HG02798 (cell line): ENCODE measurements around the gene F12.
A peak's percentile ranks its signal among the peaks of the same experiment; 100 is the strongest.
"Not testable (repeated sequence)": the region's sequence is repeated elsewhere in the genome, so short reads cannot be mapped to it uniquely, and the experiment has no call there.

Experiments
- ATAC-seq: cut with Tn5 transposase; IDR thresholded peaks from one replicate; pipeline ENCODE4 v1.9.1; 2021; ENCODE audit warnings: mild to moderate bottlenecking; ENCODE audit not compliant: unreplicated experiment, poor library complexity

F12 gene

GRCh38 chr5:177420472-177420871 lies 11.1 kb upstream of the F12 start:
- not testable (repeated sequence) for ATAC-seq

GRCh38 chr5:177419046-177419445 lies 9.7 kb upstream of the F12 start:
- no peak for ATAC-seq

- ATAC-seq: not testable (repeated sequence)
These were observed 7.7 kb upstream of the F12 start for GRCh38 chr5:177417081-177417480.

DNA sequence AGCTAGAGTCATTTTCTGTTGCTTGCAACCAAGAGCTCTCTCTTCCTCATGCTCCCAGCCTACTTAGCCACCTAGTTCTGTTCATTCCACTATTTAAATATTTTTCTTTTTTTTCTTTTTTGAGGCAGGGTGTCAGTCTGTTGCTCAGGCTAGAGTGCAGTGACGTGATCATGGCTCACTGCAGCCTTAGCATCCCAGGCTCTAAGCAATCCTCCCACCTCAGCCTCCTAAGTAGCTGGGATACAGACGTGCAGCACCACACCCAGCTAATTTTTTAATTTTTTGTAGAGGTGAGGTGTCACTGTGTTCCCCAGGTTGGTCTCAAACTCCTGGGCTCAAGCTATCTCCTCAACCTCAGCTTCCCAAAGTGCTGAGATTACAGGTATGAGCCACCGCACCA lies 5.1 kb upstream of the F12 start:
- no peak for ATAC-seq

GRCh38 chr5:177412603-177413233 lies 3.4 kb upstream of the F12 start:
- ATAC-seq: peak; percentile 77

DNA sequence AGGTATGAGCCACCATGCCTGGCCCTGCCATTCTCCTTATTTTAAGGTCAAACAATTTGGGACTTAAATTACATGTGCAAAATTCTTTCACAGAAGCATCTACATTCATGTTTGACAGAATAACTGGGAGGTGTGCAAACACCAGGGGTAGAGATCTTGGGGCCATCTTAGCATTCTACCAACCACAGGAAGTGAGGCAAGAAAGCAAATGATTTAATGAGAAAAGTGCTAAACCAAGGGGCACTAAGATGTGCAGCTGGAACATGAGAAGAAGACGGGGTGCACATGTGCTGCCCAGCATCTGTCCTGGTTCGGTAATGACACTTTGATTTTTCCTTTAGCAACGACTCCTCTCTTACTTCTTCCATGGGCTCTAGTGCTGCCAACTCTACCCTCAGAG lies 1.2 kb upstream of the F12 start:
- no peak for ATAC-seq

- no peak for ATAC-seq
These were observed 3.6 kb downstream of the F12 start for GRCh38 chr5:177405805-177406204.

DNA sequence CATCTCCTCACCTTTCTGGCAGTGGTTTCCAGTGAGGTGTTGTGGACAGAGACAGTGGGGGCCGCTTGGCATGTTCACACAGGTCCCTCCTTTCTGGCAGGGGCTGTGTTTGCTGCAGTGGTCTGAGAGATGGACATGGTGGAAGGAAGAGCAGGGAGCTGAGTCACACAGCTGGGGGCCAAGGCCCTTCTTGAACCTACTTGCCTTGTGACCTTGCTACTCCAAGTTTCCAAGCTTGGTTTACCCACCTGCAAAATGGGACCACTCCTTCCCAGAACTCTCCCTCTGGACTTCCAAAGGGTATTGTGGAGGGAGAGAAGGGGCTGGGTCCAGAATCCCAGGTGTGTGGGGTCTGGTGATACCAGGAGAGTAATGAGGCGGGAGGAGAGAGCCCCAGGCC lies 4.1 kb downstream of the F12 start:
- no peak for ATAC-seq

GRCh38 chr5:177404641-177405179 lies 4.7 kb downstream of the F12 start:
- no peak for ATAC-seq

GRCh38 chr5:177403792-177404640 lies 5.3 kb downstream of the F12 start:
- ATAC-seq: peak; percentile 74

DNA sequence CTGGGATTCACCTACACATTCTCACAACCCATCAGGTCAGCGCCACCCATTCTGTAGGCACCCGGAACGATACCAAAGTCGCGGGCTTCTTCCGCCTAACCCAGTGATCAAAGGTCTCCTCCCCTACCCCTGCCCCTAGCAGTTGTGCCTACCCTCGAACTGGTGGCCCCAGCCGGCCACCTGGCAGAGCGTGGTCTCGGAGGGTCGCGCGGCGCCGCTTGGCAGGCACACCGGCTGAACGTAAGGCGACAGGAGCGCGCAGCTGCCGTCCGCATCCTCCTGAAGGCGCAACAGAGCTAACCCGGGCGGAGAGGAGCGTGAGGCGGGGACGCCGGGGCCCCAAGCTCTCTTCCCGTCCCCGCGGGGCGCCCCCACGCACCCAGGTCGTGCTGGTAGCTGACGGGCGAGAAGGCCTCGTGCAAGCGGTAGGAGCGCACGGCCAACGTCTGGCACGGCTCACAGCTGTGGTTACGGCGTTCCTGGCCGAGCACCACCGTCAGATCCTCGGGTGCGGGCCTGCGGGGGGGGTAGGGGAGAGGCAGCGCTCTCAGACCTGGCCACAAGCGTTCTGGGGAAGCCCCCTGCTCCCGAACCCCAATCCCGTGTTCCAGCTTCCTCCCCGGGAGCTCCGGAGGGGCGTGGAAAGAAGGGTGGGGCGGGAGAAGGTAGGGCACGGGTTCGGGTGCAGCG lies 6.1 kb downstream of the F12 start:
- ATAC-seq: peak; percentile 18

DNA sequence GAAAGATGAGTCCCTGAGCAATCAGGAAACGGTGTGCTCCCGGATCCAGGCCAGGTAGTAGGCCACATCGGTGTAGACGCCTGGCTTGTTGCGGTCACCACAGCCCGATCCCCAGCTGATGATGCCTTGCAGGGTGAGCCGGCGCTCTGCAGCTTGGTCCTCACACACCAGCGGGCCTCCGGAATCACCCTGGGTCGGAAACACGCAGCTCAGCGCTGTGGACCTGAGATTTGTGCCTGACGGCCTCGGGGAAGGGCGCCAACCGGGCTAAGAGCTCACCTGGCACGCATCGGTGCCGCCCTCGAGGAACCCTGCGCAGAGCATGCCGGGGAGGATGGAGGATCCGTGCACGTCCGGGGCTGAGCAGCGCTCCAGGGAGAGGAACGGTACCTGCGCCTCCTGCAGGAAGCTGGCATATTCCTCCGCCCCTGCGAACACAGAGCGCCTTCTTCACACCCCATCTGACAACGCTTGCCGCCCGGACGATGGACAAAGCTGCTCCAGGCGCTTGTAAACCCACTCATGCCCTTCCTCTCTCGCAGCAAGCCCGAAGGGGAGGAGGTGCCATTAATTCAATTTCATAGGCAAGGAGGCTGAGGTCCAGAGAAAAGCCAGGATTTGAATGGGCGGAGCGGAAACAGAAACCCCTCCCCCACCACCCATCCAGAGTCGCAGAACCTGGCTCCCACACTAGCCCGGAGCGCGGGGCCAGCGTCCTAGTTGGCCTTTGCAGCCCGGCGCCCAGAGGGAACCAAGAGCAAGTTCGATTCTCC lies 6.9 kb downstream of the F12 start:
- no peak for ATAC-seq

- ATAC-seq: no peak
These were observed 9.1 kb downstream of the F12 start, which contains the start of gene PFN3 for GRCh38 chr5:177399997-177400868. TSS of gene PFN3 (minus strand) at chr5:177400661. CDS start at chr5:177400576, 85 bp downstream.

DNA sequence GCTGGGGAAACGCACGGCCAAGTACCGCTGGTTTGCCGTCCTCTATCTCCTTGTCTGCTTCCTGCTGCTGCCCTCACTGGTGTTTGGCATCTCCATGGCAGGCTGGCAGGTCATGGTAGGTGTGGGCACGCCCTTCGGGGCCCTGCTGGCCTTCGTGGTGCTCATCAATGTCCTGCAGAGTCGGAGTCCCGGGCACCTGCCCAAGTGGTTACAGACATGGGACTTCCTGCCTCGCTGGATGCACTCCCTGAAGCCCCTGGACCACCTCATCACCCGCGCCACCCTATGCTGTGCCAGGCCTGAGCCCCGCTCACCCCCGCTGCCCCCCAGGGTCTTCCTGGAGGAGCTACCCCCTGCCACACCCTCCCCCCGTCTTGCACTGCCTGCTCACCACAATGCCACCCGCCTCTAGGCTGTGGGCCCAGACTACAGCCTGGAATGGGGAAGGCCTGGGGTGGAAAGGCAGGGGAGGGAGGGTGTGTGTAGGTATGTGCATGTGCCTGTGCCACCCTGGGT lies 11.4 kb downstream of the F12 start:
- ATAC-seq: no peak

GRCh38 chr5:177396807-177397206 lies 12.6 kb downstream of the F12 start:
- ATAC-seq: no peak

GRCh38 chr5:177396078-177396477 lies 13.3 kb downstream of the F12 start:
- ATAC-seq: no peak

DNA sequence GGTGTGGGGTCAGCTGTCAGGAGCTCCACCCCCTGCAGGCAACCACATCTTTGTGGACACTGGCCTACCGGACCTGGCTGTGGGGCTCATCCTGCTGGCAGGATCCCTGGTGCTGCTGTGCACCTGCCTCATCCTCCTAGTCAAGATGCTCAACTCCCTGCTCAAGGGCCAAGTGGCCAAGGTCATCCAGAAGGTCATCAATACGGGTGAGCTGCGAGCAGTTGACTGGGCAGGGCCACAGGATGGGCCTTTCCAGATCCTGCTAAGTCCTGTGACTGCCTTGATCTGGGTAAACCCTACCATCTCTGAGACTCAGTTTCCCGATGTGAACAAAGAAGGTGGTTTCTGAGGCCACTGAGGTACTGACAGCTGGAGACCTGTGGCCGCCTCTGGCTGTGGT lies 15.4 kb downstream of the F12 start:
- ATAC-seq: no peak

GRCh38 chr5:177393206-177393765 lies 16.1 kb downstream of the F12 start:
- ATAC-seq: no peak

- ATAC-seq: no peak
These were observed 16.6 kb downstream of the F12 start for GRCh38 chr5:177392765-177393164.
